HepG2 (cell line): ENCODE data around the gene POLN. TPM values are rescaled to one million over a fixed set of nuclear protein-coding genes. Genes with fewer than 3 reads are reported as not detected.

Experiments used
- EED ChIP-seq: sonication (generic); formaldehyde crosslinking; IDR thresholded peaks from 2 replicates; pipeline ENCODE4 v1.5.0; 2020; ENCODE audit warnings: mild to moderate bottlenecking, missing genetic modification reagents
- HIVEP1 ChIP-seq: sonication (generic); formaldehyde crosslinking; IDR thresholded peaks from 2 replicates; pipeline ENCODE4 v1.4.0; 2020; ENCODE audit warnings: mild to moderate bottlenecking, missing genetic modification reagents
- HOXA9 ChIP-seq: sonication (generic); formaldehyde crosslinking; IDR thresholded peaks from 2 replicates; pipeline ENCODE4 v1.8.1; 2022; ENCODE audit warnings: missing genetic modification reagents, mild to moderate bottlenecking, moderate library complexity, borderline replicate concordance
- KDM1A ChIP-seq: IDR thresholded peaks from 2 replicates; pipeline ENCODE4 v1.6.1; 2016; ENCODE audit warnings: missing compliant biosample characterization
- SIN3A ChIP-seq: IDR thresholded peaks from 2 replicates; pipeline ENCODE4 v1.6.1; 2011; ENCODE audit warnings: low read depth, mild to moderate bottlenecking, control low read depth, low read length, borderline replicate concordance
- ZNF543 ChIP-seq: sonication (generic); formaldehyde crosslinking; IDR thresholded peaks from 2 replicates; pipeline ENCODE4 v1.4.0; 2020; ENCODE audit warnings: mild to moderate bottlenecking, missing genetic modification reagents
- ZNF564 ChIP-seq: sonication (generic); formaldehyde crosslinking; IDR thresholded peaks from 2 replicates; pipeline ENCODE4 v1.8.1; 2023; ENCODE audit warnings: mild to moderate bottlenecking, missing genetic modification reagents
- ZNF883 ChIP-seq: sonication (generic); formaldehyde crosslinking; IDR thresholded peaks from 2 replicates; pipeline ENCODE4 v1.5.1; 2020; ENCODE audit warnings: mild to moderate bottlenecking, missing genetic modification reagents; ENCODE audit errors: not compliant biosample characterization
- polyA plus RNA-seq, 8 experiments: library from polyadenylated mRNA; depleted of rRNA in 3 of 8; stranded (reverse) in 7 of 8; unstranded in 1 of 8; fragments of >200 nt; fragmentation: Illumina TruSeq in 4 of 8; extraction: Trizol in 4 of 8; gene quantifications; 2 replicates each; pipeline versions ENCODE4 v1.2.1 to v1.2.3, GENCODE V29; 2011 to 2016; ENCODE audit warnings: low read depth in 4 of 8, missing spikeins in 1 of 8, mixed read lengths in 1 of 8; ENCODE audit not compliant: insufficient read depth in 1 of 8
- total RNA-seq, 5 experiments: library from RNA; depleted of rRNA; stranded (reverse); fragments of >200 nt; fragmentation: Illumina TruSeq; extraction: Trizol; gene quantifications; 2 replicates each; pipeline ENCODE4 v1.2.3, GENCODE V29; 2016; ENCODE audit warnings: low read depth in 1 of 5
- TF ChIP-seq, protein P1 (sequence below), 2 experiments: sonication (generic) in 1 of 2; formaldehyde crosslinking in 1 of 2; IDR thresholded peaks; 2 replicates each; pipeline versions ENCODE4 v1.6.1 to v1.9.0; 2014 to 2022; ENCODE audit warnings: antibody characterized with exemption in 1 of 2, borderline replicate concordance in 1 of 2, inconsistent platforms in 1 of 2, low read depth in 1 of 2, missing genetic modification reagents in 1 of 2
- TF ChIP-seq, protein P2 (sequence below): sonication (generic); formaldehyde crosslinking; IDR thresholded peaks from 2 replicates; pipeline ENCODE4; 2020; ENCODE audit warnings: missing genetic modification reagents, mild to moderate bottlenecking, borderline replicate concordance
- TF ChIP-seq, protein P3 (sequence below): sonication (generic); formaldehyde crosslinking; IDR thresholded peaks from 2 replicates; pipeline ENCODE4 v1.4.0; 2020; ENCODE audit warnings: missing genetic modification reagents

Gene POLN
- total and polyA plus RNA-seq, 2 of the 13 experiments (the other 11 are each of a cell fraction or from before 2014, with no cell fraction given) = 0.93 to 1.5 TPM

DNA sequence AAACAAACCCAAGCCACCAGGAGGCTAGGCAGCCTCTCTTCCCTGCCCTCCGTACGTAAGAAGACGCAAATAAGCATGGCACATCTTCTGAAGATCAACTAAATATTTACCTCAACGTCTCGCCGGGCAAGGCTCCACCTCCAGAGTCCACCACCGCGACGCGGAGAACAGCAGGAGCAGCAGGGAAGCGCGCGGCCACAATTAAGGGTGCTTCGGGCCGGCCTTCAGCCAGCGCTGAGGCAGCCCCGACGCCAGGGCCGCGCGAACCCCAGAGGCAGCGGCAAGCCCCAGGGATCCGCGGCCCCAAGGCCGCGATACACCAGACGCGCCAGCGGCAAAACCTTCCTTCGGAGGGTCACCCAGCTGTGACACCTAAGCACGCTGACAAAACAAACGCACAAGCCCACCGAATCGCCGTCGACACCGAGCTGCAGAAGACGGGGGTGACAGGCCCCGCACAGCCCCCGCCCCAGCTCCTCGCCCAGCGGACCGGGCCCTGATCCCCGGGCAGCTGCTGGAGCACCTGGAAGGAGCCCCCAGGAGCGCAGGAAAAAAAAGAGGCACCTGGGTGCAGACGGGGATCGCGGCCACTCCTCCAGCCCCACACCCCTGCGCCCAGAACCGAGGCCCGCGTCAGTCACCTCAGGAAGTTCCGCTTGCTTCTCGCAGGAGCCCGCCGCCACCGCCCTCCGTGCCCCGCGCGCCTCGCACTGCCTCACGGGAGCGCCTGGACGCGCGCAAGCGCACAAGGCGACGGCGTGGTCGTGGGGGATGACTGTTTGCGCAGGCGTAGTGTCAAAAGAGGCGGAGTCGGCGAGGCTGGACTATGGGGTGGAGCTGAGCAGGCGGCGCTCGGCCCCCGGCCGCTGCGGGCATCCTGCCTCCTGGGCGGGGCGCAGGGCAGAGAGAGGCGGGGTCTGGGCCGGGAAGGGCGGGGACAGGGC, at the start of gene POLN, which contains the start of gene HAUS3 (continued):
- TF ChIP-seq, protein P1, sequence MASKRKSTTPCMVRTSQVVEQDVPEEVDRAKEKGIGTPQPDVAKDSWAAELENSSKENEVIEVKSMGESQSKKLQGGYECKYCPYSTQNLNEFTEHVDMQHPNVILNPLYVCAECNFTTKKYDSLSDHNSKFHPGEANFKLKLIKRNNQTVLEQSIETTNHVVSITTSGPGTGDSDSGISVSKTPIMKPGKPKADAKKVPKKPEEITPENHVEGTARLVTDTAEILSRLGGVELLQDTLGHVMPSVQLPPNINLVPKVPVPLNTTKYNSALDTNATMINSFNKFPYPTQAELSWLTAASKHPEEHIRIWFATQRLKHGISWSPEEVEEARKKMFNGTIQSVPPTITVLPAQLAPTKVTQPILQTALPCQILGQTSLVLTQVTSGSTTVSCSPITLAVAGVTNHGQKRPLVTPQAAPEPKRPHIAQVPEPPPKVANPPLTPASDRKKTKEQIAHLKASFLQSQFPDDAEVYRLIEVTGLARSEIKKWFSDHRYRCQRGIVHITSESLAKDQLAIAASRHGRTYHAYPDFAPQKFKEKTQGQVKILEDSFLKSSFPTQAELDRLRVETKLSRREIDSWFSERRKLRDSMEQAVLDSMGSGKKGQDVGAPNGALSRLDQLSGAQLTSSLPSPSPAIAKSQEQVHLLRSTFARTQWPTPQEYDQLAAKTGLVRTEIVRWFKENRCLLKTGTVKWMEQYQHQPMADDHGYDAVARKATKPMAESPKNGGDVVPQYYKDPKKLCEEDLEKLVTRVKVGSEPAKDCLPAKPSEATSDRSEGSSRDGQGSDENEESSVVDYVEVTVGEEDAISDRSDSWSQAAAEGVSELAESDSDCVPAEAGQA (IDR thresholded peaks at IDR 0.05; ENCODE audit: low read depth) = no peak
- TF ChIP-seq, protein P1 (CRISPR knock-in tag; IDR thresholded peaks at IDR 0.05; ENCODE audit: borderline replicate concordance) = no peak
- TF ChIP-seq, protein P2, sequence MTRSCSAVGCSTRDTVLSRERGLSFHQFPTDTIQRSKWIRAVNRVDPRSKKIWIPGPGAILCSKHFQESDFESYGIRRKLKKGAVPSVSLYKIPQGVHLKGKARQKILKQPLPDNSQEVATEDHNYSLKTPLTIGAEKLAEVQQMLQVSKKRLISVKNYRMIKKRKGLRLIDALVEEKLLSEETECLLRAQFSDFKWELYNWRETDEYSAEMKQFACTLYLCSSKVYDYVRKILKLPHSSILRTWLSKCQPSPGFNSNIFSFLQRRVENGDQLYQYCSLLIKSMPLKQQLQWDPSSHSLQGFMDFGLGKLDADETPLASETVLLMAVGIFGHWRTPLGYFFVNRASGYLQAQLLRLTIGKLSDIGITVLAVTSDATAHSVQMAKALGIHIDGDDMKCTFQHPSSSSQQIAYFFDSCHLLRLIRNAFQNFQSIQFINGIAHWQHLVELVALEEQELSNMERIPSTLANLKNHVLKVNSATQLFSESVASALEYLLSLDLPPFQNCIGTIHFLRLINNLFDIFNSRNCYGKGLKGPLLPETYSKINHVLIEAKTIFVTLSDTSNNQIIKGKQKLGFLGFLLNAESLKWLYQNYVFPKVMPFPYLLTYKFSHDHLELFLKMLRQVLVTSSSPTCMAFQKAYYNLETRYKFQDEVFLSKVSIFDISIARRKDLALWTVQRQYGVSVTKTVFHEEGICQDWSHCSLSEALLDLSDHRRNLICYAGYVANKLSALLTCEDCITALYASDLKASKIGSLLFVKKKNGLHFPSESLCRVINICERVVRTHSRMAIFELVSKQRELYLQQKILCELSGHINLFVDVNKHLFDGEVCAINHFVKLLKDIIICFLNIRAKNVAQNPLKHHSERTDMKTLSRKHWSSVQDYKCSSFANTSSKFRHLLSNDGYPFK (CRISPR knock-in tag) = peak; percentile 87; the same call in 1 of the 2 replicates
- 0 out of 2 replicates have a peak, but pooled peaks have one; percentile 34 for TF ChIP-seq ZNF543 (CRISPR knock-in tag)
- peak; percentile 68; the same call in 1 of the 2 replicates for TF ChIP-seq HOXA9
- TF ChIP-seq SIN3A = no peak
- TF ChIP-seq, protein P3, sequence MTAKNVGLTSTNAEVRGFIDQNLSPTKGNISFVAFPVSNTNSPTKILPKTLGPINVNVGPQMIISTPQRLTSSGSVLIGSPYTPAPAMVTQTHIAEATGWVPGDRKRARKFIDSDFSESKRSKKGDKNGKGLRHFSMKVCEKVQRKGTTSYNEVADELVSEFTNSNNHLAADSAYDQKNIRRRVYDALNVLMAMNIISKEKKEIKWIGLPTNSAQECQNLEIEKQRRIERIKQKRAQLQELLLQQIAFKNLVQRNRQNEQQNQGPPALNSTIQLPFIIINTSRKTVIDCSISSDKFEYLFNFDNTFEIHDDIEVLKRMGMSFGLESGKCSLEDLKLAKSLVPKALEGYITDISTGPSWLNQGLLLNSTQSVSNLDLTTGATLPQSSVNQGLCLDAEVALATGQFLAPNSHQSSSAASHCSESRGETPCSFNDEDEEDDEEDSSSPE = peak; percentile 96
- peak; percentile 74; the same call in 1 of the 2 replicates for TF ChIP-seq EED (CRISPR knock-in tag)
- TF ChIP-seq ZNF883 = peak; percentile 53
- 0 out of 2 replicates have a peak, but pooled peaks have one; percentile 28 for TF ChIP-seq ZNF564
- TF ChIP-seq KDM1A = no peak
- 0 out of 2 replicates have a peak, but pooled peaks have one; percentile 27 for TF ChIP-seq HIVEP1 (CRISPR knock-in tag)
